ENCODE measurements around the gene XDH.

The XDH gene

GRCh38 chr2:31414601-31415241 is at the start of gene XDH:
XDH (minus strand) TSS chr2:31414742; CDS start chr2:31414666, 76 bp downstream.
- Histone ChIP-seq H3K4me1 (peaks cover 0 to 6% (median 0%) of the 10 kb centered on the region in 10 experiments; a peak in 2 of 20 replicates), H3K36me3 (no peaks in the 10 kb centered on the region; a peak in 1 of 22 replicates), H3K9ac (no peak within 1 kb of the TSS), H3K27me3 (no peaks in the 10 kb centered on the region), H3K4me3 (no peak within 1 kb of the TSS), H4K20me1 (no peaks in the 10 kb centered on the region), H3K9me3 (replicated peaks in 1 of 11) (peaks cover 17 to 35% (median 24%) of the 10 kb centered on the region in 11 experiments), H3K4me2 (no peak within 1 kb of the TSS), H3K27ac (no peak within 1 kb of the TSS)
- TF ChIP-seq Cebpa-rat (IDR thresholded peaks at IDR 0.05) = no peak

- Histone ChIP-seq H3K36me3 (no peaks in the 10 kb centered on the region), H3K9ac (no peak overlapping the region), H3K9me3 (replicated peaks in 1 of 11) (peaks cover 0 to 18% (median 3%) of the 10 kb centered on the region in 11 experiments; a peak in 6 of 22 replicates), H4K20me1 (no peaks in the 10 kb centered on the region), H3K4me1 (peaks cover 0 to 6% (median 0%) of the 10 kb centered on the region in 10 experiments; a peak in 1 of 20 replicates), H3K4me2 (no peak overlapping the region), H3K27ac (no peak overlapping the region), H3K27me3 (no peaks in the 10 kb centered on the region), H3K4me3 (no peak overlapping the region)
- TF ChIP-seq Cebpa-rat (IDR thresholded peaks at IDR 0.05) = no peak
Measured at GRCh38 chr2:31457651-31458050, 43.1 kb upstream of the XDH start.

- no peak overlapping the region for H3K4me2 ChIP-seq
- peaks cover 6 to 30% (median 14%) of the 10 kb centered on the region in 11 experiments; a peak in 15 of 22 replicates for H3K9me3 ChIP-seq (replicated peaks in 1 of 11)
- no peaks in the 10 kb centered on the region for H4K20me1 ChIP-seq
- H3K4me3 ChIP-seq = no peak overlapping the region
- no peaks in the 10 kb centered on the region for H3K36me3 ChIP-seq
- H3K27ac ChIP-seq = no peak overlapping the region
- H3K27me3 ChIP-seq = no peaks in the 10 kb centered on the region
- no peaks in the 10 kb centered on the region for H3K4me1 ChIP-seq
- H3K9ac ChIP-seq = no peak overlapping the region
- TF ChIP-seq Cebpa-rat (IDR thresholded peaks at IDR 0.05) = no peak
Measured at GRCh38 chr2:31446848-31447247, 32.3 kb upstream of the XDH start.

GRCh38 chr2:31442376-31442775 is 27.8 kb upstream of the XDH start:
- Histone ChIP-seq H4K20me1 (no peaks in the 10 kb centered on the region), H3K27me3 (no peaks in the 10 kb centered on the region), H3K36me3 (no peaks in the 10 kb centered on the region), H3K27ac (no peak overlapping the region), H3K4me3 (no peak overlapping the region), H3K9me3 (replicated peaks in 1 of 11) (peaks cover 0 to 11% (median 8%) of the 10 kb centered on the region in 11 experiments; a peak in 8 of 22 replicates), H3K9ac (no peak overlapping the region), H3K4me1 (no peaks in the 10 kb centered on the region), H3K4me2 (no peak overlapping the region)
- TF ChIP-seq Cebpa-rat (IDR thresholded peaks at IDR 0.05) = no peak

- Histone ChIP-seq H3K27ac (no peak overlapping the region), H4K20me1 (no peaks in the 10 kb centered on the region), H3K36me3 (no peaks in the 10 kb centered on the region), H3K9ac (no peak overlapping the region), H3K4me2 (no peak overlapping the region), H3K27me3 (no peaks in the 10 kb centered on the region), H3K9me3 (replicated peaks in 1 of 11) (peaks cover 0 to 11% (median 8%) of the 10 kb centered on the region in 11 experiments; a peak in 8 of 22 replicates), H3K4me3 (no peak overlapping the region), H3K4me1 (no peaks in the 10 kb centered on the region)
- TF ChIP-seq Cebpa-rat (IDR thresholded peaks at IDR 0.05) = no peak
Measured at GRCh38 chr2:31440764-31441163, 26.2 kb upstream of the XDH start.

GRCh38 chr2:31434911-31435310 is 20.4 kb upstream of the XDH start:
- Histone ChIP-seq H3K9ac (no peak overlapping the region), H3K4me3 (no peak overlapping the region), H4K20me1 (no peaks in the 10 kb centered on the region), H3K27ac (no peak overlapping the region), H3K27me3 (no peaks in the 10 kb centered on the region), H3K4me2 (no peak overlapping the region), H3K9me3 (replicated peaks in 1 of 11) (no peaks in the 10 kb centered on the region), H3K4me1 (peaks cover 0 to 4% (median 1%) of the 10 kb centered on the region in 10 experiments; a peak in 3 of 20 replicates), H3K36me3 (no peaks in the 10 kb centered on the region)
- no peak for TF ChIP-seq Cebpa-rat (IDR thresholded peaks at IDR 0.05)

GRCh38 chr2:31433541-31433940 is 19.0 kb upstream of the XDH start:
- peaks cover 0 to 9% (median 1%) of the 10 kb centered on the region in 10 experiments; a peak in 3 of 20 replicates for H3K4me1 ChIP-seq
- H3K36me3 ChIP-seq = no peaks in the 10 kb centered on the region
- no peak overlapping the region for H3K9ac ChIP-seq
- no peaks in the 10 kb centered on the region for H4K20me1 ChIP-seq
- H3K9me3 ChIP-seq (replicated peaks in 1 of 11) = no peaks in the 10 kb centered on the region
- no peak overlapping the region for H3K4me3 ChIP-seq
- H3K4me2 ChIP-seq = no peak overlapping the region
- no peaks in the 10 kb centered on the region for H3K27me3 ChIP-seq
- TF ChIP-seq Cebpa-rat (IDR thresholded peaks at IDR 0.05) = no peak
- H3K27ac ChIP-seq = no peak overlapping the region

- no peak for TF ChIP-seq Cebpa-rat (IDR thresholded peaks at IDR 0.05)
- 0 out of 22 replicates have a peak, but pooled peaks cover 0 to 4% (median 0%) of the 10 kb centered on the region in 11 experiments for H3K9me3 ChIP-seq (replicated peaks in 1 of 11)
- no peaks in the 10 kb centered on the region for H3K27me3 ChIP-seq
- H3K4me1 ChIP-seq = peaks cover 0 to 9% (median 1%) of the 10 kb centered on the region in 10 experiments; a peak in 3 of 20 replicates
- no peak overlapping the region for H3K4me3 ChIP-seq
- no peaks in the 10 kb centered on the region for H3K36me3 ChIP-seq
- 0 out of 22 replicates have a peak overlapping the region, but pooled peaks of 1 of the 11 experiments have one; percentile 2 for H3K4me2 ChIP-seq
- H3K9ac ChIP-seq = no peak overlapping the region
- no peaks in the 10 kb centered on the region for H4K20me1 ChIP-seq
- H3K27ac ChIP-seq = no peak overlapping the region
Measured at GRCh38 chr2:31430439-31431165, 16.1 kb upstream of the XDH start.

GRCh38 chr2:31429759-31430438 is 15.4 kb upstream of the XDH start:
- TF ChIP-seq Cebpa-rat (IDR thresholded peaks at IDR 0.05) = no peak

More at GRCh38 chr2:31429759-31430438, 15.4 kb upstream of the XDH start:
- peaks cover 0 to 9% (median 1%) of the 10 kb centered on the region in 10 experiments; a peak in 3 of 20 replicates for H3K4me1 ChIP-seq
- H3K9me3 ChIP-seq (replicated peaks in 1 of 11) = 0 out of 22 replicates have a peak, but pooled peaks cover 0 to 4% (median 0%) of the 10 kb centered on the region in 11 experiments
- no peaks in the 10 kb centered on the region for H4K20me1 ChIP-seq
- H3K4me2 ChIP-seq = 0 out of 22 replicates have a peak overlapping the region, but pooled peaks of 2 of the 11 experiments have one; percentile 2 to 3
- H3K4me3 ChIP-seq = no peak overlapping the region
- no peaks in the 10 kb centered on the region for H3K36me3 ChIP-seq
- H3K27ac ChIP-seq = no peak overlapping the region
- H3K9ac ChIP-seq = no peak overlapping the region
- H3K27me3 ChIP-seq = no peaks in the 10 kb centered on the region

Measured in BLaER1 treated with 17β-estradiol and CSF1 and Interleukin-3, amounts not matched to agents 10 nM and 100 nM (cell line).